HCT116 (cell line): ENCODE measurements around the gene DUSP6. TPM values are rescaled to one million over a fixed set of nuclear protein-coding genes. Genes with fewer than 3 reads are reported as not detected.

Experiments used
- ATAC-seq: fragments of 200-7000 bp; cut with Tn5 transposase; 2 replicates; pipeline ENCODE4 v1.9.1; 2020; ENCODE audit warnings: mild to moderate bottlenecking, moderate library complexity
- BruUV-seq: library from RNA; stranded (reverse); fragments of 400-500 nt; replicated peaks from 2 replicates; lab custom pipeline; 2021; lab: Mats Ljungman, UMichigan
- CTCF ChIA-PET: fragments of 300-600 bp; sonication (Branson Sonifier 250); formaldehyde crosslinking; loops from one replicate; lab custom pipeline; 2021; ENCODE audit warnings: antibody characterized with exemption; lab: Charles Lee
- POLR2A ChIA-PET: fragments of 300-600, 350-600 bp; sonication (Branson Sonifier 250); formaldehyde crosslinking; loops from one replicate; lab custom pipeline; 2021; ENCODE audit warnings: antibody characterized with exemption; lab: Charles Lee
- RAD21 ChIA-PET, 2 experiments: fragments of 300-600 bp; sonication (Branson Sonifier 250); formaldehyde crosslinking; loops; one replicate each; lab custom pipeline; 2023; ENCODE audit warnings: low total read pairs in 2 of 2; ENCODE audit not compliant: uncharacterized antibody in 2 of 2, unreplicated experiment in 2 of 2, low non-redundant PET in 1 of 2; lab: Charles Lee
- DNase-seq: peaks from one replicate; pipeline ENCODE4 v3.0.0-alpha.2; 2010; ENCODE audit warnings: low read depth, low spot score
- H2AFZ ChIP-seq: fragments of 200-600 bp; shearing (Covaris generic), sonication (generic); 2 replicates; pipeline ENCODE4 v1.6.1; 2017; ENCODE audit warnings: low read depth, mixed run types, mixed read lengths, antibody characterized with exemption, low read length; ENCODE audit not compliant: poor library complexity, severe bottlenecking
- H3K27ac ChIP-seq: 2 replicates; pipeline ENCODE4 v1.5.1; 2012; ENCODE audit warnings: low read depth, low read length
- H3K27me3 ChIP-seq: fragments of 200-600 bp; sonication (generic); 2 replicates; pipeline ENCODE4 v1.6.1; 2016; ENCODE audit warnings: mixed run types, low read length, mixed read lengths; ENCODE audit not compliant: insufficient read depth
- H3K36me3 ChIP-seq, 2 experiments: fragments of 200-500 bp in 1 of 2; fragments of 200-600 bp in 1 of 2; sonication (Bioruptor generic) in 1 of 2; sonication (generic) in 1 of 2; 2 replicates each; pipeline versions ENCODE4 v1.5.1 to v1.6.1; 2014 to 2016; ENCODE audit warnings: low read length in 2 of 2, inconsistent platforms in 1 of 2, mixed read lengths in 1 of 2, mixed run types in 1 of 2; ENCODE audit not compliant: insufficient read depth in 2 of 2, control insufficient read depth in 1 of 2
- H3K4me1 ChIP-seq, 2 experiments: fragments of 200-600 bp in 1 of 2; sonication (generic) in 1 of 2; 2 replicates each; pipeline versions ENCODE4 v1.5.1 to v1.6.1; 2012 to 2017; ENCODE audit warnings: low read length in 2 of 2, inconsistent platforms in 1 of 2, mild to moderate bottlenecking in 1 of 2, mixed read lengths in 1 of 2, mixed run types in 1 of 2, moderate library complexity in 1 of 2; ENCODE audit not compliant: insufficient read depth in 2 of 2, control insufficient read depth in 1 of 2
- H3K4me2 ChIP-seq: fragments of 200-600 bp; sonication (generic); 2 replicates; pipeline ENCODE4 v1.6.1; 2017; ENCODE audit warnings: mixed run types, low read length, mixed read lengths
- H3K4me3 ChIP-seq, 2 experiments: fragments of 200-600 bp in 1 of 2; sonication (generic) in 1 of 2; replicated peaks in 1 of 2; 2 replicates each; pipeline ENCODE4 v1.5.1; 2011 to 2016; ENCODE audit warnings: low read length in 2 of 2, control low read depth in 1 of 2, low read depth in 1 of 2, mild to moderate bottlenecking in 1 of 2, mixed read lengths in 1 of 2, mixed run types in 1 of 2
- H3K79me2 ChIP-seq: fragments of 200-600 bp; sonication (generic); 2 replicates; pipeline ENCODE4 v1.6.1; 2017; ENCODE audit warnings: mild to moderate bottlenecking, mixed run types, low read length, moderate library complexity, mixed read lengths; ENCODE audit not compliant: insufficient read depth
- H3K9ac ChIP-seq: fragments of 200-600 bp; sonication (generic); 2 replicates; pipeline ENCODE4 v1.6.1; 2016; ENCODE audit warnings: low read length, mixed read lengths
- H3K9me2 ChIP-seq: fragments of 200-600 bp; sonication (generic), shearing (Covaris generic); 2 replicates; pipeline ENCODE4 v1.6.1; 2017; ENCODE audit warnings: mixed run types, mild to moderate bottlenecking, moderate library complexity; ENCODE audit not compliant: insufficient read depth
- H3K9me3 ChIP-seq, 2 experiments: fragments of 200-500 bp in 1 of 2; fragments of 200-600 bp in 1 of 2; sonication (Bioruptor generic) in 1 of 2; sonication (generic) in 1 of 2; 2 replicates each; pipeline ENCODE4 v1.6.1; 2014 to 2017; ENCODE audit warnings: low read length in 2 of 2, mixed read lengths in 2 of 2, inconsistent platforms in 1 of 2, low read depth in 1 of 2, mild to moderate bottlenecking in 1 of 2, mixed run types in 1 of 2, moderate library complexity in 1 of 2; ENCODE audit not compliant: control insufficient read depth in 1 of 2, insufficient read depth in 1 of 2
- H4K20me1 ChIP-seq: fragments of 200-600 bp; sonication (generic), shearing (Covaris generic); 2 replicates; pipeline ENCODE4 v1.6.1; 2017; ENCODE audit warnings: mixed run types, mild to moderate bottlenecking, moderate library complexity; ENCODE audit not compliant: insufficient read depth
- CBX3 ChIP-seq: IDR thresholded peaks from 2 replicates; pipeline ENCODE4 v1.6.1; 2012; ENCODE audit warnings: low read depth
- CEBPB ChIP-seq: IDR thresholded peaks from 2 replicates; pipeline ENCODE4 v1.6.1; 2012; ENCODE audit warnings: low read depth
- EGR1 ChIP-seq: IDR thresholded peaks from 2 replicates; pipeline ENCODE4 v1.6.1; 2012; ENCODE audit warnings: low read depth
- EZH2 ChIP-seq: fragments of 200-600 bp; sonication (generic); IDR thresholded peaks from 2 replicates; pipeline ENCODE4 v1.6.1; 2017; ENCODE audit warnings: antibody characterized with exemption, mixed run types
- EZH2phosphoT487 ChIP-seq: fragments of 200-600 bp; IDR thresholded peaks from 2 replicates; pipeline ENCODE4 v1.6.1; 2018; ENCODE audit warnings: antibody characterized with exemption, borderline replicate concordance
- FOSL1 ChIP-seq: IDR thresholded peaks from 2 replicates; pipeline ENCODE4 v1.6.1; 2012; ENCODE audit warnings: low read depth
- JUND ChIP-seq: IDR thresholded peaks from 2 replicates; pipeline ENCODE4 v1.6.1; 2012
- POLR2A ChIP-seq: IDR thresholded peaks from 2 replicates; pipeline ENCODE4 v1.7.0; 2011; ENCODE audit warnings: borderline replicate concordance; ENCODE audit not compliant: insufficient read depth, insufficient read length; ENCODE audit errors: extremely low read depth
- RAD21 ChIP-seq: IDR thresholded peaks from 2 replicates; pipeline ENCODE4 v1.6.1; 2012; ENCODE audit warnings: low read depth, mild to moderate bottlenecking
- SIN3A ChIP-seq: IDR thresholded peaks from 2 replicates; pipeline ENCODE4 v1.6.1; 2012; ENCODE audit warnings: low read depth
- SP1 ChIP-seq: IDR thresholded peaks from 2 replicates; pipeline ENCODE4 v1.6.1; 2012; ENCODE audit warnings: low read depth
- SRF ChIP-seq: IDR thresholded peaks from 2 replicates; pipeline ENCODE4 v1.6.1; 2012; ENCODE audit warnings: low read depth
- TCF7L2 ChIP-seq: IDR thresholded peaks from 2 replicates; pipeline ENCODE4 v1.7.0; 2011; ENCODE audit warnings: borderline replicate concordance, inconsistent platforms; ENCODE audit not compliant: insufficient read depth, insufficient read length; ENCODE audit errors: extremely low read depth
- YY1 ChIP-seq: IDR thresholded peaks from 2 replicates; pipeline ENCODE4 v1.6.1; 2011; ENCODE audit warnings: low read length, low read depth, moderate library complexity, mild to moderate bottlenecking; ENCODE audit not compliant: insufficient replicate concordance; ENCODE audit errors: extremely low read depth
- ZBTB33 ChIP-seq: IDR thresholded peaks from 2 replicates; pipeline ENCODE4 v1.6.1; 2011; ENCODE audit warnings: mild to moderate bottlenecking, low read length, moderate library complexity; ENCODE audit not compliant: insufficient replicate concordance; ENCODE audit errors: extremely low read depth
- ZNF274 ChIP-seq: fragments of 200-500 bp; sonication (Bioruptor generic); IDR thresholded peaks from 2 replicates; pipeline ENCODE4 v1.6.1; 2014; ENCODE audit warnings: mild to moderate bottlenecking, low read depth, low read length, inconsistent platforms
- intact Hi-C: fragments of 100-400 bp; cut with micrococcal nuclease; formaldehyde crosslinking; loops from 2 replicates; pipeline ENCODE4 v1.10.0; 2022
- total RNA-seq: library from RNA; stranded (reverse); gene quantifications from one replicate; pipeline ENCODE4 v1.2.1, GENCODE V29; 2021; ENCODE audit not compliant: unreplicated experiment
- TF ChIP-seq, protein P1 (sequence below): IDR thresholded peaks from 2 replicates; pipeline ENCODE4 v1.6.1; 2012
- TF ChIP-seq, protein P2 (sequence below): IDR thresholded peaks from 2 replicates; pipeline ENCODE4 v1.6.1; 2012
- TF ChIP-seq, protein P3 (sequence below): IDR thresholded peaks from 2 replicates; pipeline ENCODE4 v1.6.1; 2012; ENCODE audit warnings: low read depth
- TF ChIP-seq, protein P4 (sequence below), 3 experiments: fragments of 200-600 bp in 1 of 3; sonication (generic) in 1 of 3; IDR thresholded peaks in 2 of 3; conservative IDR thresholded peaks in 1 of 3; 2 replicates each; pipeline ENCODE4 v1.5.1; 2012 to 2017; ENCODE audit warnings: low read depth in 2 of 3, low read length in 2 of 3, antibody characterized with exemption in 1 of 3, borderline replicate concordance in 1 of 3, control low read depth in 1 of 3, mild to moderate bottlenecking in 1 of 3, mixed read lengths in 1 of 3, mixed run types in 1 of 3, moderate library complexity in 1 of 3; ENCODE audit not compliant: insufficient read depth in 1 of 3

The DUSP6 gene
- total RNA-seq, 1 experiment from 2014 or later, result 219 TPM

DNA sequence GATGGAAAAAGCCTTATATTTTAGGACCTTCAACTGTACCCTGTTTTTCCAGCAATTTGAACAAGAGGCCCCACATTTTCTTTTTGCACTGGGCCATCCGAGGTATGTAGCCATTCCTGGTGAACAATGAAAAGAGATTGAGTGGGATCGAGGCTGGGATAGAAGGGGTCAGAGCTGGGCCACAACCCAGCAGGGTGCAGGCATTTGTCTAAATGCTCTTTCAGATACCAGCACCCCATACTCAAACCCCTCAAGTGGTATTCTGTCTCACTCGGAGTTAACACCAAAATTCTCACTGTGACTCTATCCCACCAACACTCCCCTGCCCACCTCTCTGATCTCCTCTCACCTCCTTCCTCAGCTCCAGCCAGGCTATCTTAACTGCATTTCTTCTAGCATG, 26.8 kb downstream of the DUSP6 start:
- Histone ChIP-seq H3K4me1 (no peaks in the 10 kb centered on the region), H3K27me3 (no peaks in the 10 kb centered on the region), H3K27ac (no peak overlapping the region), H3K9me3 (no peaks in the 10 kb centered on the region), H3K4me3 (no peak overlapping the region), H4K20me1 (no peaks in the 10 kb centered on the region), H2AFZ (no peak overlapping the region), H3K4me2 (no peak overlapping the region), H3K36me3 (no peaks in the 10 kb centered on the region), H3K9me2 (no peaks in the 10 kb centered on the region), H3K79me2 (no peaks in the 10 kb centered on the region), H3K9ac (no peak overlapping the region)
- BruUV-seq, result no TSS peak
- ATAC-seq (no peak), DNase-seq (no peak)
- POLR2A ChIA-PET, result no interaction called here
- RAD21 ChIA-PET, result no interaction called here
- TF ChIP-seq, protein P1, sequence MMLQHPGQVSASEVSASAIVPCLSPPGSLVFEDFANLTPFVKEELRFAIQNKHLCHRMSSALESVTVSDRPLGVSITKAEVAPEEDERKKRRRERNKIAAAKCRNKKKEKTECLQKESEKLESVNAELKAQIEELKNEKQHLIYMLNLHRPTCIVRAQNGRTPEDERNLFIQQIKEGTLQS, result no peak
- TF ChIP-seq CBX3 (no peak), CEBPB (no peak), RAD21 (no peak), YY1 (no peak), POLR2A (no peak), ZNF274 (no peak), FOSL1 (no peak), SRF (no peak), EGR1 (no peak), ZBTB33 (no peak), TCF7L2 (no peak), EZH2 (no peak), JUND (no peak), SP1 (no peak), SIN3A (no peak), EZH2phosphoT487 (no peak)
- TF ChIP-seq, protein P2, sequence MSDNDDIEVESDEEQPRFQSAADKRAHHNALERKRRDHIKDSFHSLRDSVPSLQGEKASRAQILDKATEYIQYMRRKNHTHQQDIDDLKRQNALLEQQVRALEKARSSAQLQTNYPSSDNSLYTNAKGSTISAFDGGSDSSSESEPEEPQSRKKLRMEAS, result no peak
- TF ChIP-seq, protein P3, sequence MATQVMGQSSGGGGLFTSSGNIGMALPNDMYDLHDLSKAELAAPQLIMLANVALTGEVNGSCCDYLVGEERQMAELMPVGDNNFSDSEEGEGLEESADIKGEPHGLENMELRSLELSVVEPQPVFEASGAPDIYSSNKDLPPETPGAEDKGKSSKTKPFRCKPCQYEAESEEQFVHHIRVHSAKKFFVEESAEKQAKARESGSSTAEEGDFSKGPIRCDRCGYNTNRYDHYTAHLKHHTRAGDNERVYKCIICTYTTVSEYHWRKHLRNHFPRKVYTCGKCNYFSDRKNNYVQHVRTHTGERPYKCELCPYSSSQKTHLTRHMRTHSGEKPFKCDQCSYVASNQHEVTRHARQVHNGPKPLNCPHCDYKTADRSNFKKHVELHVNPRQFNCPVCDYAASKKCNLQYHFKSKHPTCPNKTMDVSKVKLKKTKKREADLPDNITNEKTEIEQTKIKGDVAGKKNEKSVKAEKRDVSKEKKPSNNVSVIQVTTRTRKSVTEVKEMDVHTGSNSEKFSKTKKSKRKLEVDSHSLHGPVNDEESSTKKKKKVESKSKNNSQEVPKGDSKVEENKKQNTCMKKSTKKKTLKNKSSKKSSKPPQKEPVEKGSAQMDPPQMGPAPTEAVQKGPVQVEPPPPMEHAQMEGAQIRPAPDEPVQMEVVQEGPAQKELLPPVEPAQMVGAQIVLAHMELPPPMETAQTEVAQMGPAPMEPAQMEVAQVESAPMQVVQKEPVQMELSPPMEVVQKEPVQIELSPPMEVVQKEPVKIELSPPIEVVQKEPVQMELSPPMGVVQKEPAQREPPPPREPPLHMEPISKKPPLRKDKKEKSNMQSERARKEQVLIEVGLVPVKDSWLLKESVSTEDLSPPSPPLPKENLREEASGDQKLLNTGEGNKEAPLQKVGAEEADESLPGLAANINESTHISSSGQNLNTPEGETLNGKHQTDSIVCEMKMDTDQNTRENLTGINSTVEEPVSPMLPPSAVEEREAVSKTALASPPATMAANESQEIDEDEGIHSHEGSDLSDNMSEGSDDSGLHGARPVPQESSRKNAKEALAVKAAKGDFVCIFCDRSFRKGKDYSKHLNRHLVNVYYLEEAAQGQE, result no peak
- TF ChIP-seq, protein P4, sequence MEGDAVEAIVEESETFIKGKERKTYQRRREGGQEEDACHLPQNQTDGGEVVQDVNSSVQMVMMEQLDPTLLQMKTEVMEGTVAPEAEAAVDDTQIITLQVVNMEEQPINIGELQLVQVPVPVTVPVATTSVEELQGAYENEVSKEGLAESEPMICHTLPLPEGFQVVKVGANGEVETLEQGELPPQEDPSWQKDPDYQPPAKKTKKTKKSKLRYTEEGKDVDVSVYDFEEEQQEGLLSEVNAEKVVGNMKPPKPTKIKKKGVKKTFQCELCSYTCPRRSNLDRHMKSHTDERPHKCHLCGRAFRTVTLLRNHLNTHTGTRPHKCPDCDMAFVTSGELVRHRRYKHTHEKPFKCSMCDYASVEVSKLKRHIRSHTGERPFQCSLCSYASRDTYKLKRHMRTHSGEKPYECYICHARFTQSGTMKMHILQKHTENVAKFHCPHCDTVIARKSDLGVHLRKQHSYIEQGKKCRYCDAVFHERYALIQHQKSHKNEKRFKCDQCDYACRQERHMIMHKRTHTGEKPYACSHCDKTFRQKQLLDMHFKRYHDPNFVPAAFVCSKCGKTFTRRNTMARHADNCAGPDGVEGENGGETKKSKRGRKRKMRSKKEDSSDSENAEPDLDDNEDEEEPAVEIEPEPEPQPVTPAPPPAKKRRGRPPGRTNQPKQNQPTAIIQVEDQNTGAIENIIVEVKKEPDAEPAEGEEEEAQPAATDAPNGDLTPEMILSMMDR (IDR thresholded peaks at IDR 0.05 in 2 of 3, conservative IDR thresholded peaks at IDR 0.05 in 1 of 3; ENCODE audit: borderline replicate concordance in 1 of 3, insufficient read depth in 1 of 3, low read depth in 2 of 3, low read length in 2 of 3), result no peak
- CTCF ChIA-PET, result no interaction called here
- intact Hi-C loops, result no loop called here
